NCI-H2107 (cell line): ENCODE results near the gene SPEM3.

ENCODE experiments used
- DNase-seq: peaks from one replicate; lab custom pipeline; 2025; lab: John Stamatoyannopoulos, UW

Gene SPEM3

DNA sequence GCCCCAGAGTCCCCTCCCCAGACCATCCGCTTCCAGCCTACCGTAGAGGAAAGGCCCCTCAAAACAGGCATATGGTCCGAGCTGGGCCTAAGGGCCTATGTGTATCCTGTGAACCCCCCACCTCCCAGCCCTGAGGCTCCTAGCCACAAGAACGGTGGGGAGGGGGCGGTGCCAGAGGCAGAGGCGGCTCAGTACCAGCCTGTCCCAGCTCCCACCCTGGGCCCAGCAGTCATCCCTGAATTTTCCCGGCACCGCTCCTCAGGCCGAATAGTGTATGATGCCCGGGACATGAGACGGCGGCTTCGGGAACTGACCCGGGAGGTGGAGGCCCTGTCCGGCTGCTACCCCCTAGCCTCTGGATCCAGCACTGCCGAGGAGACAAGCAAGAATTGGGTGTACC, 7.5 kb upstream of the SPEM3 start:
- DNase-seq: no peak

DNA sequence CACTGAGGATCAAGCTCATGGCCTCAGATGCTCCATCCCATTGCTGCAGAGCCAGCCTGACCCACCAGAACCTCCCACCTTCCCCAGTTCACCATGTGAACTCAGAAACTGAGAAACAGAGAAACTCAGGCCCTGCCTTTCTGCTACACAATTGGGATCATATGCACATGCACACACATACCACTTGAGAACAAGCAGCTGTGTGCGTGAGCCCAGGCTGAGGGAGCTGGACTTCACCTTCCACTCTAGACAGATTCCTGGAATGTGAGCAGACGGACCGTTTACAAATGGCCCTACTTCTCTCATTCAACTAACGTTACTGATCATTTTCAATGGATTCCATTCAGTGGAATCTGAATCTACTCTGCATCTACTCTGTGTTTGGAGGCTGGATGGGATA, 5.0 kb upstream of the SPEM3 start:
- DNase-seq: no peak

DNA sequence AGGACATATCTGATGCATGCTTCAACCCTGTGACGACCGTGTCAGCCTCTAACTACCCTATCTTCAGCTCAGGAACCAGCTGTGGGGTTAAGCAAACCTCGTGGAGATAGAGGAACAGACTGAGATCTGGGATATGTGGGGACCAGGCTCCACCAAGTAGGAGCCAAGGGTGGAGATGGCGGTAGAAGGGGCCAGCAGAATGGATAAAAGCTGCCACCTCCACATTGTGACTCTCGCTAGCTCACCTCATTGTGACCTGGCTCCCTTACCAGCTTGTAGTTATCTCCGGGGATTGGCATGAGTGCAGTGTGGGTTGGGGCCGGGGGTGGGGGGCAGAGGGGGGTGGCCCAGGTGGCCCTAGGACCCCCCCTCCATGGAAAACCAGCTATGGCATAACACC, 3.3 kb upstream of the SPEM3 start, which contains the start of gene SPEM2:
Gene SPEM2 (plus strand): TSS at position 301 of the 400 bp plus-strand sequence. CDS start 73 bp downstream, at position 374.
- DNase-seq: no peak

DNA sequence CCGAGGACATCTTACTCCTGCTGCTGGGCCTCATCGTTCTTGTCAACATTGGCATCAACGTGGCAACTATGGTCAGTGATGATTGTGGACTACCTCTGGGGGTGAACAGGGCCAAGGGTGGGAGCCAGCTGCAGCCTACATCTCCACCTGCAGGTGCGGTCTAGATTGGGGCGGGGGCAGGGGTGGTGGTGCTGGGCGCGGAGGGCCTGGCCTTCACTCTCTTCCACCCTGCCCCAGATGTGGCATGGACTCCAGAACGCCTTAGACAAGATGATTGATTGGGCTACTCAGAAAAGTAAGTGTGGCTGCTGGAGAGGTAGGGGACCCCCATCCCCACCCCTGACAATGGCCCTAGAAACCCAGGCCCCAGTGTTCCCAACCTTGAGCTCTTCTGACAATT, 2.9 kb upstream of the SPEM3 start:
- no peak for DNase-seq

DNA sequence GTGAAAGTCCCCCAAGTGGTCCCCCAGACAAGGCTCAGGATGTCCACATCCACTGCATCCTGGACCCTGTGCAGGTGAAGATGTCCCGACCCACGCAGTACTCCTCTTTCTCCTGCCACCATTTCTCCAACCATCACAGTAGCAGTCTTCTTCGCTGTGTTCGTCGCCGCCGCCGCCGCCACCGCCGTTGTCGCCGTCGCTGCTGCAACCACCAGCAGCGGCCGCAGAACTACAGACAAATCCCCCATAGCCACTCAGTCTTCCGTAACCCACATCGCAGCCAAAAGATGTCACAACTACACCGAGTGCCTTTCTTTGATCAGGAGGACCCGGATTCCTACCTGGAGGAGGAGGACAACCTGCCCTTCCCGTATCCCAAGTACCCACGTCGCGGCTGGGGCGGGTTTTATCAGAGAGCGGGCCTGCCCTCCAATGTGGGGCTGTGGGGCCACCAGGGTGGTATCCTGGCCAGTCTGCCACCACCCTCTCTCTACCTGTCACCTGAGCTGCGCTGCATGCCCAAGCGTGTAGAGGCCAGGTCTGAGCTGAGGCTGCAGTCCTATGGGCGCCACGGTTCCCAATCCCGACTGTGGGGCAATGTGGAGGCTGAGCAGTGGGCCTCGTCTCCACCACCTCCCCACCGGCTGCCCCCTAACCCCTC, 2.3 kb upstream of the SPEM3 start:
- no peak for DNase-seq

DNA sequence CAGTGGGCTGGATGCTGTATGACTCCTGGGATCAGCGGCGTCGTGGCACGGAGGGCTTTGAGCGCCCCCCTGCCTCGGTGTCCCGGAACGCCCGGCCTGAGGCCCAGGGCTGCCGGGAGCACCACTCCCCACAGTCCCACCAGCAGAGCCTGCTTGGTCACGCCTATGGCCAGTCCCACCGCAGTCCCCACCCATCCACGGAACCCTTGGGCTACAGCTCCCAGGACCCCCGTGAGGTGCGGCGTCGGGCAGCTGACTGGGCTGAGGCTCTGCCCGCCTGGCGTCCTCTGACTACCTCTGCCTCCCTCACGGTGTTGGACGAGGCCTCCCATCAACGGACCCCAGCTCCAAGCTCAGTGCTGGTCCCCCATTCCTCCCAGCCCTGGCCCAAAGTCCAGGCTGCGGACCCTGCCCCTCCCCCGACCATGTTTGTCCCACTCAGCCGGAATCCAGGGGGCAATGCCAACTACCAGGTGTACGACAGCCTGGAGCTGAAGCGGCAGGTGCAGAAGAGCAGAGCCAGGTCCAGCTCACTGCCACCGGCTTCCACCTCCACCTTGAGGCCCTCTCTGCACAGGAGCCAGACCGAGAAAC, 1.7 kb upstream of the SPEM3 start:
- no peak for DNase-seq

DNA sequence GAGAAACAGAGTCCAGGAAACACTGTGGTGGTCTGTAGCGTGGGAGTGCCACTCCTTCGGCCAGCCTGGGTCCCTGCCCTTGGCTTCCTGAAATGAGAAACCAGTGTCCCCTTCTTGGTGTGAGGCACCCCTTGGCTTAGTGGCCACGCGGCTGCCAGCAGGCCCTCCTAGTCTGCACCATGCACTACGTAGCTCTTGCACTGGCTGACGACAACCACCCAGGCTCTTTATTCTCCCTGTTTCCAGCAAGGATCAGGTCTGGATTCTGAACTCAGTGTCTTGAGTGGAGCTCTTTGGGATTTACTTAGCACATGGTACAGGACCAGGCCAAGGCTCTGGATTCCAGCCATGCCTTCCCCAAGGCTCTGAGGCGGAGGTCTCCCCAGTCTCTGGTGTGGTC, 1.1 kb upstream of the SPEM3 start:
- no peak for DNase-seq

DNA sequence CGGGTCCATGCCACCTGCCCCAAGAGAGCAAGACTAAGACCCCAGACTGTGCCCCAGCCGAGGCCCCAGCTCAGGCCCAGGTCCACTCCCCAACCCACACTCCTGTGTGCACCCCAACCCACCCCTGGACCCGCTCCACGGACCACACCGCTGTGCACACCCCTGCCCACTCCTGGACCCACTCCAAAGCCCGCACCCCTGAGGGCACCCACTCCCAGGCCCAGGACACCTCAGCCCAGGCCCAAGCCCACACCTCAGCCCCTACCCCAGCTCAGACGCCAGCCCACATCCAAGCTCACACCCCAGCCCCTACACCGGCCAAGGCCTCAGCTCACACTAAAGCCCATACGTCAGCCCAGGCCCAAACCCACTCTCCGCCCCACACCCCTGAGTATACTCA, 1.1 kb downstream of the SPEM3 start:
- DNase-seq: no peak

DNA sequence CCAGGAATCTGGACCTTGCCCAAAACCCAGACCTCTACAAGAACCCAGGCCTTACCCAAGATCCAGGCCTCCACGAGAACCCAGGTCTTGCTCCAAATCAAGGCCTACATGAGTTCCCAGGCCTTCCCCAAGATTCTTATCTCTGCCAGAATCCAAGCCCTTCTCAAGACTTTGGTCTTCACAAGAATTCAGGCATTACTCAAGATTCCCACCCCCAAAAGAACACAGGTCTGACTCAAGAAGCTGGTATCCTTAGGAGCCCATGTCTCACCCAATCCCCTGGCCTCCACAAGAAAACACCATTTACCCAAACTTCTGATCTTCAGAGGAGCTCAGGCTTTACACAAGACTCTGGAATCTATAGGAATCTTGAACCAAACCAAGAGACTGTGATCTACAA, 2.6 kb downstream of the SPEM3 start:
- no peak for DNase-seq

DNA sequence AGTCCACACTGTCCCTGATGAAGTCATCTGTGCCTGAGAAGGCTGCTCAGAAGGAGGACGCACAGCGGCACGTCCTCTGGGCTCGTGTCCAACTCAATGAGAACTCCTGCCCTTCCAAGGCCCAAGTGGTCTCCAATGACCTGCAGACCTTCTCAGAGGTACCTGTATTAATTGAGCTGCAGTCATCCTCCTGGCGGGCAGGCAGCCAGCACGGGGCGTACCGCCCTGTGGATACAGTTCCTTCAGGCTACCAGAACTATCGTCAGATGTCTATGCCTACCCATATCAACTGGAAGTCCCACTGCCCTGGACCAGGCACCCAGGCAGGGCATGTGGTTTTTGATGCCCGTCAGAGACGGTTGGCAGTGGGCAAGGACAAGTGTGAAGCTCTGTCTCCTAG, 3.6 kb downstream of the SPEM3 start:
- DNase-seq: no peak

DNA sequence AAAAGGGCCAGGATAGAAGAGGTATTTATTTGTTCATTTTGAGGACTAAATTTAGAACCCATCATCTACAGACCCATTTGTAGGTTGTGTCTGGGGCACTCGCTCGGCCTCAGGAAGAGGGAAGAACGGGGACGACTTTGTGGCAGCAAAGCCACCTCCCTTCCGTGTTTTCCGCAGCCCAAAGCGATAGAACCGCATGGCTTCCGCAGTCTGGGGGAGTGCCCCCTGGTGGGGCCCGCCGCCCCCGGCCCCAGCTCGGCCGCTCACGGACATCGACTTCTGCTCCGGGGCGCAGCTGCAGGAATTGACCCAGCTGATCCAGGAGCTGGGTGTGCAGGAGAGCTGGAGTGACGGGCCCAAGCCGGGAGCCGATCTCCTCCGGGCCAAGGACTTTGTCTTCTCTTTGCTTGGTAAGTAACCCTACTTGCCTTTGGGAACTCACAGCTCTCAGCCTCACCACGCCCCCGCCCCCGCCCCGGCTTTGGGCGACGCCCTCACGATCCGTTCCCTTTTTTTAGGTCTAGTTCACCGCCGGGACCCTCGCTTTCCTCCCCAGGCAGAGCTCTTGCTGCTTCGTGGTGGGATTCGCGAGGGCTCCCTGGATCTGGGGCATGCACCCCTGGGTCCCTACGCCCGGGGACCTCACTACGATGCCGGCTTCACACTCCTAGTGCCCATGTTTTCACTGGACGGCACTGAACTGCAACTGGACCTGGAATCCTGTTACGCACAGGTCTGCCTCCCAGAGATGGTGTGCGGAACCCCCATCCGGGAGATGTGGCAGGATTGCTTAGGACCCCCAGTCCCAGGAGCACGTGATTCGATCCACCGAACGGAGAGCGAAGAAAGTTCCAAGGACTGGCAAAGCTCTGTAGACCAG, 7.3 kb downstream of the SPEM3 start:
- DNase-seq: no peak

DNA sequence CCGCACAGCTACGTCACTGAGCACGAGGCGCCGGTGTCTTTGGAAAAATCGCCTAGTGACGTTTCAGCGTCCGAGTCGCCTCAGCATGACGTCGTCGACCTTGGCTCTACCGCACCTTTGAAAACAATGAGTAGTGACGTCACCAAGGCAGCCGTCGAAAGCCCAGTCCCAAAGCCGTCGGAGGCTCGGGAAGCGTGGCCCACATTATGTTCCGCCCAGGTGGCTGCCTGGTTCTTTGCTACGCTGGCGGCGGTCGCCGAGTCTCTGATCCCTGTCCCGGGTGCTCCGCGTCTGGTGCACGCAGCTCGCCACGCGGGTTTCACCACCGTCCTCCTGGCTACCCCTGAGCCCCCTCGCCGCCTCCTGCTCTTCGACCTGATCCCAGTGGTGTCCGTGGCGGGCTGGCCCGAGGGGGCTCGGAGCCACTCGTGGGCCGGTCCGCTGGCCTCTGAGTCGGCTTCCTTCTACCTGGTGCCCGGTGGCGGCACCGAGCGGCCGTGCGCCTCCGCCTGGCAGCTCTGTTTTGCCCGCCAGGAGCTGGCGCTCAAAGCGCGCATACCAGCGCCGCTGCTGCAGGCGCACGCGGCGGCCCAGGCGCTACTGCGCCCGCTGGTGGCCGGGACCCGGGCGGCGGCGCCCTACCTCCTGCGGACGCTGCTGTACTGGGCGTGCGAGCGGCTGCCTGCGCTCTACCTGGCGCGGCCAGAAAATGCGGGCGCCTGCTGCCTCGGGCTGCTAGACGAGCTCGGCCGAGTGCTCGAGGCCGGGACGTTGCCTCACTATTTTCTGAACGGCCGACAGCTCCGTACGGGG, 8.1 kb downstream of the SPEM3 start:
- DNase-seq: peak; percentile 16

DNA sequence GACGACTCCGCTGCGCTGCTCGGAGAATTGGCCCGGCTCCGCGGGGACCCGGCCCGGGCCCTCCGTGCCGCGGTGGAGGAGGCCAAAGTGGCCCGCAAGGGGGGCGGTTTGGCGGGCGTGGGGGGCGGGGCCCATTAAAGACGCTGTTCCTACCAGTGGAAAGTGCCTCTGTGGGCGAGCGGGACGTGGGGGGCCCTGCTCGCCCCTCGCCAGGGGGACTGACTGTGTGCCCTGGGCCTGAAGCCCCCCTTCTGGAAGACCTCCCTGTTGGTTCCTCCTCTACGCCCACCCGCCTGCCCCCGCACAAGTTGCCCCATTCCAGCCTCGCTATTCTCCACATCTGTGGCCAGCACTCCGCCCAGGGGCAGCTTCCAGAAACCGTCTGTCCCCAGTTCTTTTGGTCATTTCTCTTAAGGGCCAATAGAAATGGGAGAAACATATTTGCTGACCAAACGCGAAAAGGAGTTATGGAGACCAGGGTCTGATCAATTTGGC, 8.8 kb downstream of the SPEM3 start:
- DNase-seq: no peak

DNA sequence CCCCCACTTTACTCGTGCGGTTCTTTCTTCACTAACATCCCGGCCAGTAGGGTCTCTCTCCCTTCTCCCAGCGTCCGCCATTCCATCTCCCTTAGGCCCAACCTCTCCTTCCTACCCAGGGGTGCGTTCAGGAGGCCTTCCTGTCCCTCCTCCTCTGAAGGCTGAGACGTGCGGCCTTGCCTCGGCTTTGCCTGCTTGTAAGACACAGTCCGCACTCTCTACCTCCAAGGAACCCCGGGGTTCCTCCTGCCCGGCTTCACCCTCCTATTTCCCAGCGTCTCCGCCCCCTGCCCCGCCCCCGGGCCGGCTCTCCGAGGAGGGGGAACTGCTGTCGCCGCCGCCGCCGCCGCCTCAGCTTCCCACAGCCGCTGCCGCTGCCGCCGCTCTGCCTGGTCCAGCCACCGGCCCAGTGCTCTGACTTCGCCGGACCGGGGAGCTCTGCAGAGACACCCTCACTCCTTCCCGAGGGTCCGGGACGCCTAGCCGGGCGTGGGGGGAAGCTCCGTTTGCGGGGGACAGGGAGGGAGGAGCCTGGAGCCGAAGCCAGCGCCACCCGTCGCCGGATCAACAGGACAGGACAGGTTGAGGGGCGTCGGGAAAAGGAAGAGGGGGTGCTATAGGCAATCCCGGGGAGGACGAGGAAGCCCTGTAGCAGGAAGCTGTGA, 9.4 kb downstream of the SPEM3 start:
- DNase-seq: no peak

DNA sequence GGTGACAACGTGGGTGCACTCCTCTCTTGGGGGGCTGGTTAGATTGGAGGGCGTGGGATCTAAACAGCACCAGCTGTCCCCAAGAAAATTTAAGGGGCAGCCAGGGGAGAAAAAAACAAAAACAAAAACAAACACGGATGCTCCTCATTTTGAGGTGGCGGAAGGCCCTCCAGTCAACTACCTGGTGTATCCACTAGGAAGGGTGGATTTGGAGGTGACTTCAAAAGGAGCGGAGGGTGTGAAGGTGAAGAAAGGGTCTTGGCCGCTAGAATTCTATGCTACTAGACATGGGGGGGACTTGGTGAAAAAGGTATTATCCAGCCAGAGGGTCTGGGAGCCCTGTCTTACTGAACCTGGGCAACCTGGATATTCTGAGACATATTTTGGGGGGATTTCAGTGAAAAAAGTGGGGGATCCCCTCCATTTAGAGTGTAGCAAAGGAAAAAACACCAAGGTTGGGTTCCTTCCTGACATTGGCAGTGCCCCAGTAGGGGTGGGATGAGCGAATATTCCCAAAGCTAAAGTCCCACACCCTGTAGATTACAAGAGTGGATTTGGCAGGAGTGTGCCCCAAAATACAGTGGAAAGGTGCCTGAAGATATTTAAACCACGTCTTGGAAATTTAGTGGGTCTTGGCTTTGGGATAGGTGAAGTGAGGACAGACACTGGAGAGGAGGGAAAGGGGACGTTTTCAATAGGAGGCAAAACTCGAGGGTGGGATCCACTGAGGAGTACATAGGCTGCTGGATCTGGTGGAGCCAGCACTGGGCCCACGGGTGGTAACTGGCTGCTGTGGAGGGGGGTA, 10.2 kb downstream of the SPEM3 start:
- DNase-seq: no peak

DNA sequence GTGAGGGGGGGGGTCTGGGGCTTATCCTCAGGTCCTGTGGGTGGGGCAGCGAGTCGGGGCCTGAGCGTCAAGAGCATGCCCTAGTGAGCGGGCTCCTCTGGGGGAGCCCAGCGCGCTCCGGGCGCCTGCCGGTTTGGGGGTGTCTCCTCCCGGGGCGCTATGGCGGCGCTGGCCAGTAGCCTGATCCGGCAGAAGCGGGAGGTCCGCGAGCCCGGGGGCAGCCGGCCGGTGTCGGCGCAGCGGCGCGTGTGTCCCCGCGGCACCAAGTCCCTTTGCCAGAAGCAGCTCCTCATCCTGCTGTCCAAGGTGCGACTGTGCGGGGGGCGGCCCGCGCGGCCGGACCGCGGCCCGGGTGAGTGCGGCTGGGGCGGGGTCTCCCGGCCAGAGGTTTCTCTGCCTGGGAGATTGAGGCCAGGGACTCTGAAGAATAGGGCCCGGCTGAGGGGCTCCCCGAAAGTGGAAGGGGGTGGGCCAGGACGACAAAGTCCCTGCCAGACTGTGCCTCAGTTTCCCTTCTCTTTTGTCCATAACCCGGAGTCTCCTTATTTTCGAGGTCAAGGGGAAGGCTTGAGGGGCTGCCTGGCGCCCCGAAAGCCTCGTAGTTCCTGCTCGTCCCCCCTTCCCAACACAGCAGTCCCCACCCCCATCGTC, 10.9 kb downstream of the SPEM3 start, which contains the start of gene FGF11:
Gene FGF11 (plus strand): TSS at position 51 of the 651 bp plus-strand sequence. CDS start 109 bp downstream, at position 160.
- no peak for DNase-seq

DNA sequence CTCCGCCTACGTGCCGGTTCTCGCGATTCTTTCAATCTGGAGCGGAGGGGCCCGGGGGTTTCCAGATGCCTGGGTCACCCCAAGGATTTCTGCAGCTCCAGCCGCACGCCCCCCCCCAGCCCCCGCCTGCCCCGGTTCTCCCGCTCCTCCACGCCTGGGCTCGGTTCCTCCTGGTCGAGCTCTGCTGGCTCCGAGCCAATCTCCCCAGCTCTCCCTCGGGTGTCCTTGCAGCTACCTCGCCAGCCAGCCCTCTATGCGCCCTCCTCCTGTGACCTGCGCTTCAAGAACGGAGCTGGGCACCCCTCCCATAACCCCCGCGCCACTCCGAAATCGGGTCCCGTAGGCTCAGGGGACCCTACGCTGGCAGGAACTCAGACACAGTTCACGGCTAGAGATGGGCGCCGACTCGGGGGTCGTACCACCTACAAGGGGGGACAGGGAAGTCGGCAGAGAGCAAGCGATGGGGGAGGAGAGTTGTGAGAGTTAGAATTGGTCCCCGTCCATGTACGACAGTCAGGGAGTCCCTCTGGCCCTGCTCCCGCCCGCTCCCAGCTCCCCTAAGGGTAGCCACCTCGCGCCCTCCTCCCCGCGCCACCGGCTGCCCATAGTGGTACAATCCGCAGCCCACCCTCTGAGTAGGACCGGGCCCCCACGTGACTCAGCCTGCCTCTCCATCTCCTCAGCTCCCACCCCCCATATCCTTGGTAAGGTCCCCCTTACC, 11.6 kb downstream of the SPEM3 start:
- DNase-seq: peak; percentile 8

DNA sequence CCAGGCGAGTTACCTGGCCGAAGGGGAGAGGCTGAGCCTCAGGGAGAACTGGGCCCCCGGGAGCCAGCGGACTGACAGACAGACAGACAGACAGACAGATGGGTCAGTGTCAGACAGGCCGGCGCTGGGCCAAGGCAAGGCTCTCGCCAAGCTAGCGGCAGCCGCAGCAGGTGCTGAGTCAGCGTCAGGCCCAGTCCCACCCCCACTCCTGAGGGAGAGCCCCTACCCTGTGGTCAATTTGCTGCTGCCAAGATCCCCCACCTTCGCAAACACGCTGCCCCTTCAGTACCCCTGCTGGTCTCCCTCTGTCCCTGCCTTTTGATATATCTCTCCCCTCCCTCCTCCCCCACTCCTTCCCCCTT, 12.2 kb downstream of the SPEM3 start:
- no peak for DNase-seq

DNA sequence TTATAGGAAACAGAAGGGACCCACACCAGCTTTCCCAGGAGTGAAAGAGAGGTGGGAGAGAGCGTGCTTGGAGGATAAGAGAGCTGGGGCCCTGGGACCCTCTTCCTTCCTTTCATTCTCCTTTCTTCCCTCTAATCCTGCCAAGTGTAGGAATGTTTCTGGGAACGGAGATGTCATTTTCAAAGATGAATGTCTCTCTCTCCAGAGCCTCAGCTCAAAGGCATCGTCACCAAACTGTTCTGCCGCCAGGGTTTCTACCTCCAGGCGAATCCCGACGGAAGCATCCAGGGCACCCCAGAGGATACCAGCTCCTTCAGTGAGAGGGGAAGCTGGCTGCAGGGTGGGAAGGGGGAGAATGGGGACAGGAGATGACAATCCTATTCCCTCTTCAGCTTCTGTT, 12.6 kb downstream of the SPEM3 start:
- no peak for DNase-seq
